ENCODE measurements around the gene BEST2.

The BEST2 gene

GRCh38 chr19:12784871-12785430, 33.4 kb downstream of the BEST2 start:
- DNase-seq (ENCODE audit: low read depth), result no peak

GRCh38 chr19:12785431-12786031, 33.9 kb downstream of the BEST2 start:
- DNase-seq (ENCODE audit: low read depth), result no peak
- no peak overlapping the region for H3K4me3 ChIP-seq (ENCODE audit: low read depth, low read length)
- in situ Hi-C loops (cut with HindIII; ENCODE audit: low sequenced_read_pairs), result no loop called here
- no peak for TF ChIP-seq CTCF (IDR thresholded peaks at IDR 0.05; ENCODE audit: low read depth, low read length, missing control alignments)

More at GRCh38 chr19:12784871-12785430, 33.4 kb downstream of the BEST2 start:
- in situ Hi-C loops (cut with HindIII; ENCODE audit: low sequenced_read_pairs), result no loop called here
- TF ChIP-seq CTCF (IDR thresholded peaks at IDR 0.05; ENCODE audit: low read depth, low read length, missing control alignments), result no peak
- H3K4me3 ChIP-seq (ENCODE audit: low read depth, low read length), result no peak overlapping the region

- no peak for TF ChIP-seq CTCF (IDR thresholded peaks at IDR 0.05; ENCODE audit: low read depth, low read length, missing control alignments)
- in situ Hi-C loops (cut with HindIII; ENCODE audit: low sequenced_read_pairs), result no loop called here
- no peak overlapping the region for H3K4me3 ChIP-seq (ENCODE audit: low read depth, low read length)
- DNase-seq (ENCODE audit: low read depth), result no peak
Observed at GRCh38 chr19:12786141-12786870, 34.7 kb downstream of the BEST2 start.

GRCh38 chr19:12786952-12787351, 35.4 kb downstream of the BEST2 start:
- no peak for DNase-seq (ENCODE audit: low read depth)
- H3K4me3 ChIP-seq (ENCODE audit: low read depth, low read length), result no peak overlapping the region
- no peak for TF ChIP-seq CTCF (IDR thresholded peaks at IDR 0.05; ENCODE audit: low read depth, low read length, missing control alignments)
- in situ Hi-C loops (cut with HindIII; ENCODE audit: low sequenced_read_pairs), result no loop called here

GRCh38 chr19:12787458-12787857, 35.9 kb downstream of the BEST2 start:
- TF ChIP-seq CTCF (IDR thresholded peaks at IDR 0.05; ENCODE audit: low read depth, low read length, missing control alignments), result no peak
- H3K4me3 ChIP-seq (ENCODE audit: low read depth, low read length), result no peak overlapping the region
- DNase-seq (ENCODE audit: low read depth), result no peak
- in situ Hi-C loops (cut with HindIII; ENCODE audit: low sequenced_read_pairs), result no loop called here

- in situ Hi-C loops (cut with HindIII; ENCODE audit: low sequenced_read_pairs), result no loop called here
- H3K4me3 ChIP-seq (ENCODE audit: low read depth, low read length), result no peak overlapping the region
Observed at GRCh38 chr19:12788042-12788681, 36.6 kb downstream of the BEST2 start.

More at GRCh38 chr19:12788042-12788681, 36.6 kb downstream of the BEST2 start:
- no peak for TF ChIP-seq CTCF (IDR thresholded peaks at IDR 0.05; ENCODE audit: low read depth, low read length, missing control alignments)
- DNase-seq (ENCODE audit: low read depth), result no peak

Data from astrocyte of the cerebellum (primary cell).